GM18520 (cell line): ENCODE results near the gene SSR1.
"Not testable (repeated sequence)": the region's sequence is repeated elsewhere in the genome, so short reads cannot be mapped to it uniquely, and the experiment has no call there.

ENCODE experiments used
- ATAC-seq: cut with Tn5 transposase; IDR thresholded peaks from one replicate; pipeline ENCODE4 v1.9.1; 2021; ENCODE audit not compliant: unreplicated experiment

The SSR1 gene

DNA sequence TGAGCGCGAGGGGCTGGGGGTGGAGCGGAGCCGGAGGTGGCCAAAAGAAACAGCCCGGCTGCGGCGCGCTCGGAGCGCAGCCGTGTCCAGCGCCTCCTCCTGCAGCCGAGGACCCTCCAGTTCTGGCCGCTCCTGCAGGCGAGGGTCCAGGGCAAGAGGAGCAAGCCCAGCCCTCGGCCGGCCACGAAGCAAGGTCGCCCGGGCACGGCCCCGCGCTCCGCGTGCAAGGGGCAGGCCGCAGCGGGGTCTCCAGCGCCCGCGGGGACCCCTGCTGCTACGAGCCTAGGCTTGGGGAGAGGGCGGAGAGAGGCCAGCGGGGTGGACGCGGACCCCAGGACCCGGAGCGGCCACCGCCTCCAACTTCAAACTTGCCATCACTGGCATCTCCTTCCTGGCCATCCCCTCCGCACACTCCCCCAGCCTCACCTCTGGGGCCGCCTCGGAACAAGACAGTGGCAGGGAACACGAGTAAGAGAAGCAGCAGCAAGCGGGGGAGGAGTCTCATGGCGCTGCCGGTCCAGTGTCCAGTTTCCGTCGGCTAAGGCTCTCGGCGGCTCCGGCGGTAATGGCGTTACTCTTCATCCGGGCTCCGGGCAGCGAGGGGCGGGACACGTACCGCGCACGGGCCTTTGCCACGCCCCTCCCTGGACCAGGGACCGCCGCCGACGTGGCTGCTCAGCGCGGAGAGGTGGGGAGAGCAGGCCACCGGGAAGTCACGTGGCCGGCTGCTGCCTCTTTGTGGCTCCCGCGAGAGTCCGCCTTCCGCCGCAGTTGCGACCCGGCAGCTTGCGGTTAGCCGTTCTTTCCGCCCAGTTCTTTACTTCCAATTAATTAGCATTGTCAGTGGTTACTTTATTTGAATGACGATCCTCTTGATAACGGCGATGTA lies at the start of gene SSR1:
TSS of gene SSR1 (minus strand) at position 584 of the 889 bp plus-strand sequence. CDS start at position 505, 79 bp downstream.
- peak; percentile 91 for ATAC-seq

GRCh38 chr6:7351916-7352315 lies 38.9 kb upstream of the SSR1 start:
- ATAC-seq, result not testable (repeated sequence)

DNA sequence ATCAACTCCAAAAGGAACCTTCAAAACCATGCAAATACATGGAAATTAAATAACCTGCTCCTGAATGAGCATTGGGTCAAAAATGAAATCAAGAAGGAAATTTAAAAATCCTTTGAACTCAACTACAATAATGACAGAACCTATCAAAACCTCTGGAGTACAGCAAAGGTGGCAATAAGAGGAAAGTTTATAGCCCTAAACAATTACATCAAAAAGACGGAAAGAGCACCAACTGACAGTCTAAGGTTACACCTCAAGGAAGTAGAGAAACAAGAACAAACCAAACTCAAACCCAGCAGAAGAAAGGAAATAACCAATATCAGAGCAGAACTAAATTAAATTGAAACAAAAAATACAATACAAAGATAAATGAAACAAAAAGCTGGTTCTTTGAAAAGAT lies 37.6 kb upstream of the SSR1 start:
- not testable (repeated sequence) for ATAC-seq

DNA sequence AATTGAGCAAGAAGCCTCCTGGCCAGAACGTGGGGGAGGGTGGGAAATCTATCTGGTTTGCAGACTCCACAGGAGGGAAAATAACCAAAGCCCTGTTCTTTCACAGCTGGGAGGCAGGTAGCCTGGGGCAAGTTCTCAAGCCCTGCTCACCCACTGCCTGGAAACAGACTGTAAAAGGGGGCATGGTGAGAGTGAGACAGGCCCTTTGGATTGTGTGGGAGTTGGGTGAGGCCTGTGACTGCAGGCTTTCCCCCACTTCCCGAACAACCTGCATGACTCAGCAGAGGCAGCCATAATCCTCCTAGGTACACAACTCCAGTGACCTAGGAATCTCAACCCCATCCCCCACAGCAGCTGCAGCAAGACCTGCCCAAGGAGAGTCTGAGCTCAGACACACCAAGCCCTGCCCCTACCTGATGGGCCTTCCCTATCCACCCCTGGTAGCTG lies 34.6 kb upstream of the SSR1 start:
- not testable (repeated sequence) for ATAC-seq

DNA sequence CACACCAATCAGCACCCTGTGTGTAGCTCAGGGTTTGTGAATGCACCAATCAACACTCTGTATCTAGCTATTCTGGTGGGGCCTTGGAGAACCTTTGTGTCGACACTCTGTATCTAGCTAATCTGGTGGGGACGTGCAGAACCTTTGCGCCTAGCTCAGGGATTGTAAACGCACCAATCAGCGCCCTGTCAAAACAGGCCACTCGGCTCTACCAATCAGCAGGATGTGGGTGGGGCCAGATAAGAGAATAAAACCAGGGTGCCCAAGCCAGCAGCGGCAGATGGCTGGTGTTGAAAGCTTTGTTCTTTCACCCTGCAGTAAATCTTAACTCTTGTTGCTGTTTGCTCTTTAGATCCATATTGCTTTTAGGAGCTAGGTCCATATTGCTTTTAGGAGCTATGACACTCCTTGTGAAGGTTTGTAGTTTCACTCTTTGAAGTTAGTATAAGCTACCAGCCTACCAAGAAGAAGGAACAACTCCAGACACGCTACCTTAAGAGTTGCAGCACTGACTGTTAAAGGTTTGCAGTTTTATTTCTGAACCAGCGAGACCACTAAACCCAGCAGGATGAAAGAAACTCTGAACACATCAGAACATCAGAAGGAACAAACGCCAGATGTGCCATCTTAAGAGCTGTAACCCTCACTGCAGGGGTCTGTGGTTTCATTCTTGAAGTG lies 31.9 kb upstream of the SSR1 start:
- ATAC-seq, result not testable (repeated sequence)

DNA sequence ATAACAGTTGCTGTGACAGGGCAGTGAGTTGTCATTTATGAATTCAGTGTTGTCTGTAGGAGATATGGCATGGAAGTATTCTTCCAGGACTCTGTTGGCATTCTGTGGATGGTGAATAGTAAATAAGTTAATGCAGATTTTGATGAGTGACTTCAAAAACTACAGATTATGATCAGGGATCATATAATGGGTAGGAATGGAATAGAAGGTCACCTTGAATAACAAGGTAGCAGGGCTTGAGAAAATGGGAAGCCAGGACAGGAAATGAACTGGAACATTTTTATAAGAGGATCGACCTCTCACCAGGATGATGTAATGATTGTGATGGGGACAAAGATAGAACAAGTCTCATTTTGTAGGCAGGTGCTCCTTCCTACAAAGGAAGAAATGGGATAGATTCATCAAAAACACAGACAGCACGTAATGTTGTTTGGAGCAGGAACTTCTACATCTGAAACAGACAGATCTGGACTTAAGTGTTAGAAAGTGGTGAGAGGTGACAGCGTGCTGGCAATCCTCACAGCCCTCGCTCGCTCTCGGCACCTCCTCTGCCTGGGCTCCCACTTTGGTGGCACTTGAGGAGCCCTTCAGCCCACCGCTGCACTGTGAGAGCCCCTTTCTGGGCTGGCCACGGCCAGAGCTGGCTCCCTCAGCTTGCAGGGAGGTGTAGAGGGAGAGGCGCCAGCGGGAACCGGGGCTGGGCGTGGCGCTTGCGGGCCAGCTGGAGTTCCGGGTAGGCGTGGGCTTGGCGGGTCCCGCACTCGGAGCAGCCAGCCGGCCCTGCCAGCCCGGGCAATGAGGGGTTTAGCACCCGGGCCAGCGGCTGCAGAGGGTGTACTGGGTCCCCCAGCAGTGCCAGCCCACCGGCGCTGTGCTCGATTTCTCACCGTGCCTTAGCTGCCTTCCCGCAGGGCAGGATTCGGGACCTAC lies 30.8 kb upstream of the SSR1 start:
- ATAC-seq, result no peak

- peak; percentile 91 for ATAC-seq
Observed at GRCh38 chr6:7341989-7342742, 29.2 kb upstream of the SSR1 start.

DNA sequence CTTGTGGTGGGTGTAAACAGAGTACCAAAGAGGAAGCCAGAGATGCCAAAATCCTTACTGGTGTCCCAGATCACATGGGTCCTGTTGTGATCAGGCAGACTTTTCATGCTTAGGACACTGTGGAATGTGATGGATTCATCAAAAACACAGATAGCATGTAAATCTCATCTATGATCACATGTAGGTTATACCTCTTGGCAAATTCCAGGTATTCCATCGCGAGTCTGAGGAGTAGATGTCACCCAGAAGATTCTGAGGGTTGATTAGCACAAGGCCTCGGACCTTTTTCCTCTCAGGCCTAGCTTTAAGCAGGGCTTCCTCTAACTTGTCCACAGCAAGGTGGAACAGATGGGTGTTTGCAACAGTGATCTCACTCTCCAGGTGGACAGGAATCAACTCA lies 28.3 kb upstream of the SSR1 start:
- ATAC-seq, result no peak

- not testable (repeated sequence) for ATAC-seq
Observed at GRCh38 chr6:7339007-7339732, 26.2 kb upstream of the SSR1 start.

GRCh38 chr6:7338031-7338430 lies 25.0 kb upstream of the SSR1 start:
- ATAC-seq, result no peak

GRCh38 chr6:7335519-7335918 lies 22.5 kb upstream of the SSR1 start:
- ATAC-seq, result no peak

GRCh38 chr6:7334685-7335084 lies 21.7 kb upstream of the SSR1 start:
- no peak for ATAC-seq

DNA sequence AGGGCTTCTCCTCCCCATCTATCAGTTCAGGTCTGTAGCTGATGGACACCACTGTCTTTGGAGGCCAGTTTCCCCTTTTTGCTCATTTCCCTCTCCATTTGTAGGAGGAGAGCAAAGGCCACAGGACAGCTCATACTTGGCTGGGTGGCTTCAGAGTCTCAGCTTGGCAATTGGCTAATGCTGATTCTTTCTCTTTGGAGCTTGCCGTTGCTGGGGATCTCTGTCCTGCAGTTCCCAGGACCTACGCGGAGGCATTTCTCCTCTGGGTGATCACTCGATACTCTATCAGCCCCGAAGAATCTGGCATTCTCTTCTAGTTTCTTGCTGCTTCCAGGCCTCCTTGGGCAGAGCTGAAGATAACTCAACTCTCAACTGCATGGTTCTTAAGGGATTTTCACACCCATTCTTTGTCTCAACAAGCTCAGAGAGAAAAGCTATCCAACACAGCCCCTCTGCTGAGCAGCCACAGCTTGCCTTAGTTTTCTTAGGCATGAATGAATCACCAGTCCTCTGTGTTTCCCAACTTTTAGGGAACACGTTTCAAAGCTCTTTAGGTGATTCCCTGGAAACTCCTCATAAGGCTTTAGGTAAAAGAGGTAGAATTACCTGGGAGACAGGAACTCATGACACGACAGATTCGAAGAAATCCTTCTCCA lies 19.2 kb upstream of the SSR1 start:
- no peak for ATAC-seq

GRCh38 chr6:7331452-7331851 lies 18.5 kb upstream of the SSR1 start:
- ATAC-seq, result no peak

DNA sequence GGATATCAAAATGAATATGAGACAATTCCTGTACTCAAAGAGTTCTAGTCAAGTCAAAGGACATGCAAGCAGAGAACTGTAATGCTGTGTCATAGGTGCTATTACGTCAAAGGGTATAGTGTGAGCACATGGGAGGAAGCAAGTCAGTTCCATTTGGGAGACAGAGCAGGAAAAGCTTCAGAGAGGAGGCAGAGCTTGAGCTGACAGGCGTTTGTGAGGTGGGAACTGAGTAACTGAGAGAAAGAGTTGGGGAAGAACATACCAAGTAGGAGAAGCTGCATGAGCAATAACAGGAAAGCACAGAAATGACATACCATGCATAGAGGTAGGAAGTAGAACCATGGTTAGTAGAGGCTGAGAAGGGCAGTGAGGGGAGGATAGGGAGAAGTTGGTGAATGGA lies 15.2 kb upstream of the SSR1 start:
- ATAC-seq, result no peak

GRCh38 chr6:7325750-7326149 lies 12.8 kb upstream of the SSR1 start:
- ATAC-seq, result no peak

- ATAC-seq, result no peak
Observed at GRCh38 chr6:7324520-7324919, 11.5 kb upstream of the SSR1 start.

GRCh38 chr6:7323074-7323473 lies 10.1 kb upstream of the SSR1 start:
- ATAC-seq, result no peak

DNA sequence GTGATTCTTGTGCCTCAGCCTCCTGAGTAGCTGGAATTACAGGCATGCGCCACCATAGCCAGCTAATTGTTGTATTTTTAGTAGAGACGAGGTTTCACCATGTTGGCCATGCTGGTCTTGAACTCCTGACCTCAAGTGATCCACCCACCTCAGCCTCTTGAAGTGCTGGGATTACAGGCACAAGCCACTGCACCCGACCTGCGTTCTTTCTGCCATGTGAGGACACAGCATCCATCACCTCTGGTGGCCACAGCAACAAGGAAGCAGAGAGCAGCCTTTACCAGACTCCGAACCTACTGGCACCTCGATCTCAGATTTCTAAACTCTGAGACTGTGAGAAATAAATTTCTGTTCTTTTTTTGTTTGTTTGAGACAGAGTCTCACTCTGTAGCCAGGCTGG lies 8.9 kb upstream of the SSR1 start:
- not testable (repeated sequence) for ATAC-seq
